GM18498 (cell line): ENCODE data around the gene TLL1.

Source experiments
- ATAC-seq: cut with Tn5 transposase; IDR thresholded peaks from one replicate; pipeline ENCODE4 v1.9.1; 2021; ENCODE audit warnings: mild to moderate bottlenecking, moderate library complexity; ENCODE audit not compliant: unreplicated experiment

Gene TLL1

GRCh38 chr4:165872461-165873297 lies at the start of gene TLL1:
TLL1 (plus strand) TSS chr4:165873237; CDS start chr4:165873905, 668 bp downstream.
- ATAC-seq: no peak

DNA sequence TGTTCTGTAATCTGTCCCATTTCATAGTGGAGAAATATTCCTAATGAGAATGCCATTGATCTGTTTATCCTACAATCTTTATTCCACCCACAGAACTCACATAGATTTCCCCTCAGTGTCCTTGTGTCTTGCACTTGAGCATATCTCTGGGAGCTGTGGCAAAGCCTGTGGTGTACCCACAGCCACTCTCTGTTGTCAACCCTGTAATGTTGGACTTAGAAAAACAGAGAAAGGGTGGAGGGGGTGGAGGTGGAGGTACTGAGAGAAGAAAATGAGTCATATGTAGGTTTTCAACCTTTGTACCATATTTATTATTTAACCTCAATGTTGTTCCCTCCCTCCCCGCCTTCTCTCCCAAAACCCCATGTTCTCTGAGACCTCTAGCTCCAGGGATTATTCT lies 46.9 kb upstream of the TLL1 start:
- no peak for ATAC-seq

DNA sequence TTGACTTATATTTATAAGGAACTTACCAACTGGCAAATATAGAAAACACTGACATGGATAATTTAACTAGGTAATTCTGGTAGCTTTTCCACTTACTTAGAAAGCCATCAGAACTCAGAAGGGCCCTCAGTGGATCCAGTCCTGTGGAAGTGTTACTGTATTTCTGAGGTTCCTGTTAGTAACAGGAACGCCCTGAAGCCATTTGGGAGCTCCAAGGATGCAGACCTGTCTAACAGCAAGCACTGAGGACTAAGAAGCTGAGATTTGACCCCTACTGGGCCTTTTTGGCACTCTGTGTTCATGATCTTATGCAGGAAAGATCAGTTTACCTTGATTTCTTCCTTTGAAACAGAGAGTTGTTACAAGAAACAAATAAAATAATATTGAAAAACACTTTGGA lies 46.0 kb upstream of the TLL1 start:
- no peak for ATAC-seq

- no peak for ATAC-seq
Measured at GRCh38 chr4:165828928-165829327, 44.1 kb upstream of the TLL1 start.

DNA sequence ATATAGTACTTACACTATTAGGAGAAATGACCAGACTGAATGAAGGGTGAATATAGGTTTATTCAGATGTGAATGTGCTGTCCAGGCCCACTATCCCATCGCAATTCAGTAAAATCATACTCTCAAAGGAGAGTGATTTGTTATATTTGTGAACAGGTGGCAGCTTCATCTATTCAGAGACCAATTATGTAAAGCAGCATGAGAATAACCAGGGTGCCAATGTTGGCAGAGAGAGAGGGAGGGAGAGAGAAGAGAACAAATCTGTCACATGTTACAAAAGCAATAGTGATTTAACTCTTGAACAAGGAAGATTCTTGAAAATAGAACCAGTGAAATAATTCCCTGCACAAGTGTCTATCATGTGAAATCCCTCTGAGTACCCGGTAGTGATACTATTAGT lies 38.9 kb upstream of the TLL1 start:
- ATAC-seq: no peak

DNA sequence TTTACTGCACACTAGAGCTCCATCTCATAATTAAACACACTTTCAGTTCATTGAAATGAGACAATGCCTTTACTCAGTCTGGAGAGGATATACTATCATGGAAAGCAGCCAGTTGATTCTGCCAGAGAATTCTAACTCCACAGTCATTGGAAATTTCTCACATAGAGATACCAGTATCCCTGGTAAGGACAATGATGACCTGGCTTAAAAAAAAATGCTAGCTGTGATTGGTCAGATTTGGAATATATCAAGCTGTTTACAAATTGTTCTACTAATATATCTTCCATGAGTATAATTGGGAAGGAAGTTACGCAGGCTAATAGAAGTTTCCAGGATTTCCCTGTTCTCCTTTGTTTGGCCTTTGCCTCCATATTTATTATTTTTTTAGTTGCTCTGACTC lies 34.5 kb upstream of the TLL1 start:
- no peak for ATAC-seq

DNA sequence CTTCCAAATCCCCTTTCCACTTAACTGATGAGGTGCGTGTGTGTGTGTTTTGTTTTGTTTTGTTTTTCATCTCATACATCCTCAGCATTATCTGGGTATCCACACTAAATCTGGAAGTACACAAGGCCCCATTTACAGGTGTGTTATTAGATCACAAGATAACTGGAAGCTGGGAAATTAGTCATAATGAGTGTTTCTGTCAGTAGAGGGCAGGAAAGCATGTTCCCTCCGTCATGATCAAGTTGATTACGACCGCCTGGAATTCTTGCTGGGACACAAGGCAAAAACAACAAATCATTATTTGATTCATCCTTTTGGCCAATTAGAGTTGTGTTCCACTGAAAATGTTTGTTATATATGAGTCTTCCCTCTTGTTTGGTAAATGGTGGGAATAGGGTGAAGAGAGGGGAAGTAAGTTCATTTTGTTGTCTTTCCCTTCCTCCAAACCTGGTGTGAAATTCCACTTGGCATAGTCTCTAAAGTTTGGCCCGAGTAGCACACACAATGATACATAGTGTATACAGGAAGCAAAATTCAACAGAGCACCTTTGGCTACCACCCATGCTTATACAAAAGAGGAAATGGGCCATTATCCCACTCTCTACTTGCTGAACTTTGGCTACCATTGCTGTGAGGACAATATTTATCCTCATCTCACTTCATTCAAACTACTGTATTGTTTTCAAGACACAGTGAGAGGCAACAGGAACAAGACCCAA lies 33.3 kb upstream of the TLL1 start:
- ATAC-seq: no peak

DNA sequence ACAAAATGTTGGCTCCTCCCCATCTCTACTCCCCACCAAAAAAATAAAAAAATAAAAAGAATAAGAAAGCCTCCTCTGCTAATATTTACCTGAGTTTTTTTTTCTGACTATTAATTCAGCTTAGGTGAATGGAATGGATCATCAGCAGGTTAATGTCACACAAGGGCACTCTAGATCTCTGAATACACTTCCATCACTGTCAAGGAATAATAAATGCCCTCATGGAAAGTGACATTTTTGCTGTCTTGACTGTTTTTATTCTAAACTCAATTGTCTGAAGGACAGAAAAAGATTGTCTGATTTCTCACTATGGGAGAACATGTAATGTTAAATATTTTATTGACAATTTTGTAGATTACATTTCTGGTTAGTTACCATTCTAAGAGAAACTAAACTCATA lies 30.4 kb upstream of the TLL1 start:
- no peak for ATAC-seq

DNA sequence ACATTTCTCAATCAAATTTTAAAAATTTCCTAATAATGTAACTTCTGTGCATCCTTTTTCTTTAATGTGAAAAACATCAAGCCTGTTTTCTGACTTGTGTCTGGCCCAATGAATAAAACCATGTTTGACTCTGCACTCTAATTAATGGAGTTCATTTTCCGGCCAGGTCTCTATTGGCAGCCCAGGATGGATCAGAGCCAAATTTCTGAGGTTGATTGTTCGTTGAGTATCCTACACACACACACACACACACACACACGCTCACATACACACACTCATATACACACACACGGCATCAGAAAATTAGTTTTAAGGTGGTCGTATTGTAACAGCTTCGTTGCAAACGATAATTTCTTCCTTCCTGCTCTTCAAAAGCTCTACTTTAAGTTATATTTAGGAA lies 28.9 kb upstream of the TLL1 start:
- no peak for ATAC-seq

DNA sequence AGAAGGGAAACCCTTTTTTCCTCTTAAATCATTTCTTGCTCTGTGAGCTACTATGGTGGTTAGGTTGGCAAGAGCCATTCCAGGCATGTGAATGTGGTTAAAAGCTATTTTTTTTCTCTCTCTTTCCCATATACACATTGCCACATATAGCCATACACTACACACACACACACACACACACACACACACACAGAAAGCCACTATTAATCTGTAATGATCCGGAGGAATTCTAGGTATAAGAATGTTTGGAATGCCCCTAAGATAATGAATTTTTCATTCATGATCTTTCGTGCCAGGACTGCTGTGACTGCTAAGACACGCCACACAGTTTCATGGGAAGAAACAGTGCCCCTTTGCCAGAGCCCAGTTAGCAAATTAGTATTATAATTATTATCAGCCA lies 21.8 kb upstream of the TLL1 start:
- no peak for ATAC-seq

GRCh38 chr4:165855191-165855590 lies 17.8 kb upstream of the TLL1 start:
- ATAC-seq: no peak

- ATAC-seq: no peak
Measured at GRCh38 chr4:165861363-165861762, 11.7 kb upstream of the TLL1 start.

DNA sequence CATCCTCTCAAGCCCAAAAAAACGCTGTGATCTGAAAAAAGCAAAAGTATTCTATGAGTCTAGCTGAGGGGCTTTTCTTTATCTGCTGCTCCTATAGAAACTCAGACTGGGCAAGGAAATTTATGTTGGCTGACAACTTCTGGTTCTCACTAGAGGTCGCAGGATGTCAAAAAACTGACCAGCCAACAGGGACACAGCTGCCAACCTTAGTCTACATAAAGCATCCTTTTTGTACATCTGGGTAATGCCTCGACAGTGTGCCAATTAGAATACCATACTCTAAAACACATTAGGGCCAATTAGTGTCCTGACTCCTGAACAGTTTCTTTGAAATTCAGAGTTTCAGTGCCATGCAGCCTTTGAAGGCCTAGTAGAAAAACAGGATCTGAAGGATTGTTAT lies 8.8 kb upstream of the TLL1 start:
- ATAC-seq: no peak

DNA sequence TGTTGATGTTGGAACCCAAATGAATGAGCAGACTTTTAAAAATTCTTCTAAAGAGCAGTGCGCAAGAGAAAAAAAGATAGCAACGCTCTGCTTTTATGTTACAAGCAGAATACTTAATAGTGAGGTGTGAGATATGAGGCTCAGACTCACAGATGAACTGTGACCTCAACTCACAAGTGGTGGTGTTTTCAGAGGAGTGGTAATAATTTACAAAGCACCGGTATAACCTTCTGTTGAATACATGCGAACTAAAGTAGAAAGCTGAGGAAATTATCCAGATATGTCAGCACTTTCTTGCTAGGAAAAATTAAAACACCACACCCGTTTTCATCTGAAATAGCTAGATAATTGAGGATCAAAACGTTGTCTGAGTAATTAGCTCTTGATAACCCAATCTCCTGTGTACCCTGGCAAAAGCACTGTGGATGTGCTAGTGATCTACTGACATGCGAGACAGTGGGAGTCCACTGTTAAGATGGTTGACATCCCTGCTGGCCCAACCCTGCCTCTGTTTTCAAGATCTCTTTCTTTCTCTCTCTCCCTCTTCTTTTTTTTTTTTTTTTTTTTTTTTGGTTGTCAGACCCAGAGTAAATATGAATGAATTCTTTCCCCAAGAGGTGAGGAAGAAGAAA lies 6.9 kb upstream of the TLL1 start:
- no peak for ATAC-seq

DNA sequence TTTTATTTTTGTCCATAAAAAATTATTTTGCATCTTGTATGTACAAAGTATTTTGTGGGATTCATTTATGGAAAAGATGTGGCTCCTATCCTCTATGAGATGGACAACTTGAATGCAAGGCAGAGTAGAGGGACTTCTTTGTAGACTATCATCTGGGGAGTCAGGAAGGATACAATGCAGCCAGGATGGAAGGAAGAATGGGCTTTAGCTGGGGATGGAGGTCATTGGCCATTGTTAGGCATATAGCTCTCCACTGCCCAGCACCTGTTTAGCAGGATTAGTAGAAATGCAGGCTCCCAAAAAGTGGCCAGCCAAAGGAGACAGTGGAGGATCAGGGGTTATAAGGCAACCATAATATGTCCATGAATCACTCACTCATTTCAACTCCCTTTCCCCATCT lies 5.1 kb upstream of the TLL1 start:
- no peak for ATAC-seq

DNA sequence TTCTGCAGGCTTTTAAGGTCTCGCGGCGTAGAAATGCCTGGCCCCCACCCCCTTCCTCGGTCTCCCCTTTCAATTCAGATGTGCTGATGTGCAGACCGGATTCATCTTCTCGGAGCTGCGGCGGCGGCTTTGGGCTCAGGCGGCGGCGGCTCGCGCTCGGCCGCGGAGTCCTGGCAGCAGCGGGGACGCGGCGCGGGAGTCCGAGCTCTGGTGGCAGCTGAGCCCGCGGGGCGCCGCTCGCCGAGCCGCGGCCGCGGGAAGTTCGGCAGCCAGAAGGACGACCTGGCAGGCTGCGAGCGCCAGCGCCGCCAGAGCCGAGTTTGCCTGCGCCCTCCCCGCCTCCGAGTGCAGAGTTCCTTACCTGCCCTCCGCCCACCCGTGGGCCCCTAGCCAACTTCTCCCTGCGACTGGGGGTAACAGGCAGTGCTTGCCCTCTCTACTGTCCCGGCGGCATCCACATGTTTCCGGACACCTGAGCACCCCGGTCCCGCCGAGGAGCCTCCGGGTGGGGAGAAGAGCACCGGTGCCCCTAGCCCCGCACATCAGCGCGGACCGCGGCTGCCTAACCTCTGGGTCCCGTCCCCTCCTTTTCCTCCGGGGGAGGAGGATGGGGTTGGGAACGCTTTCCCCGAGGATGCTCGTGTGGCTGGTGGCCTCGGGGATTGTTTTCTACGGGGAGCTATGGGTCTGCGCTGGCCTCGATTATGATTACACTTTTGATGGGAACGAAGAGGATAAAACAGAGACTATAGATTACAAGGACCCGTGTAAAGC lies 448 bp downstream of the TLL1 start:
- no peak for ATAC-seq

DNA sequence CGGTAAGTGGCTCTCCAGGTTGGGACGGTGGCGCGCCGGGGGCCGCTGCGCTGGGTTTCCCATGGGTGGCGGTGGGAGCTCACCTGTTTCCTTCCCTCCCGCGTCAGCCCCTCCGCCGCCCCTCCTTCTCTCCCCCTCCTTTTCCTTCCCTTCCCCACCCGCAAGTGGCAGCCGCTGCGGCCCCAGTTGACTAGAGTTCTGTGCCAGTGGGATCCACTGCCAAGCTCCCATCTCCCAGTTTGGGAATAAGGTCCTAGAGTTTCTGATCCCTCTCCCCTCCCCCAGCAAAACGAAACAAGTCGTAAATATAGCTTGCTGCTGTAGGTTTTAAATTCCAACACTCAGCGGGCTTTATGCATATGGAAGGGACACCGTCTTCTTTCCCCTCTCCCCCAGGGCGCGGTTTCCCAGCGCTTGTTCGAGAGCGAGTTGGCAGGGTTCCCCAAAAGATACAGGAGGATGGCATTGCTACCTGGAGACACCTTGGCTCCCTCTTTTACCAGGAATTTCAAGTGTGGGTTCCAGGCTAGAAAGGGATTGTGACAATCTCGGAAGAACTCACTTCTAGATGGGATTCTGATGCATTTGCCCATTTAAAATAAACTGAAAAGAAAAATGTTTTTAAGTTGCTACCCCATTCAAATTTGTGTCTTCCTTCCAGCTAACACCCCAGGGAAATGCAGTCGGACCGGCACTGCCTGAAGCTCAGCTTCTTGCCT lies 1.2 kb downstream of the TLL1 start:
- ATAC-seq: no peak

DNA sequence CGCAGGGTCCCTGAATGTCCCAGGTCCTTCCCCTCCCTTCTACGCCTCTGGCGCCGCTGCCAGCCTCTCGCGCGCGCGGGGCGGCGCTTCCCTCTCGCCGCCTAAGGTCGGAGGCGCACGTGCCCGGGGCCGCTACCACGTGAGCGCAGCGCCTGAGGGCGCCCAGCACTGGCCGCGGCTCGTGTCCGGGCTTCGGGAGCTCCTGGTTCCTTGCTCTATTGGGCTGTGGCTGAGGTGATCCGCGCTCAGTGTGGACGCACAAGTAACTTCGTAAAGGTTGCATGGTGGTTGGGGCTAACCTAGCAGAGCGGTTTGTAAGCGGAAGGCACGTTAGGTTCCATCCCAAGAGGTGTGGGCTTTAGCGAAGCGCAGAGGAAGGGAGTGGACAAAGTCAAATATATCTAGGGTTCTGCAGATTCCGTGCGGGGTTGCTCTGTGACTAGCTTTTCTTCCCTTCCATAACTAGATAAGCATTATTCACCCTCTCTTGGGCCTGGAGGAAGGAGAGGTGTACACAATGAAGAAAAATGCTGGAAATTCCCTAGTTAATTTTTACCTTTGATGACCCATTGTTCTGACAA lies 1.8 kb downstream of the TLL1 start:
- ATAC-seq: no peak

GRCh38 chr4:165875446-165875845 lies 2.4 kb downstream of the TLL1 start:
- no peak for ATAC-seq

DNA sequence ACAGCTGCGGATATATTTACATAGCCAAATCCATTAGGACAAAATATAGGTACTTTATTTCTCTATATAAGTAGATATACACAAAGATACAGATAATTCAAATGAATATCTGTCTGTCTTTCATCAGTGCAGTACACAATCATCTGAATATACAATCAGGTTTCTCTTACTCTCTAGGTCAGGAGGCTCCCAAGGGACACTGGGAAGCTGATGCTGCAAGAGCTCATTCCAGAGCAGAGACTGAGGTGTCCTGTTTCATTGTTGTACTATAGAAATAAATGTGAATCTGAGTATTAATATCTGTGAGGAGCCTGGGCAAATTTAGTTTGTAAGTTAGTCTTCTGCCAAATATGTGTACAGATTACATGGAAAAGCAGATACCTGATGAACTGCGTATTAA lies 4.2 kb downstream of the TLL1 start:
- no peak for ATAC-seq
